Measurements from ENCODE around the gene PDZD4.

- no peak for TF ChIP-seq POLR2A (IDR thresholded peaks at IDR 0.05)
- TF ChIP-seq, protein P1, sequence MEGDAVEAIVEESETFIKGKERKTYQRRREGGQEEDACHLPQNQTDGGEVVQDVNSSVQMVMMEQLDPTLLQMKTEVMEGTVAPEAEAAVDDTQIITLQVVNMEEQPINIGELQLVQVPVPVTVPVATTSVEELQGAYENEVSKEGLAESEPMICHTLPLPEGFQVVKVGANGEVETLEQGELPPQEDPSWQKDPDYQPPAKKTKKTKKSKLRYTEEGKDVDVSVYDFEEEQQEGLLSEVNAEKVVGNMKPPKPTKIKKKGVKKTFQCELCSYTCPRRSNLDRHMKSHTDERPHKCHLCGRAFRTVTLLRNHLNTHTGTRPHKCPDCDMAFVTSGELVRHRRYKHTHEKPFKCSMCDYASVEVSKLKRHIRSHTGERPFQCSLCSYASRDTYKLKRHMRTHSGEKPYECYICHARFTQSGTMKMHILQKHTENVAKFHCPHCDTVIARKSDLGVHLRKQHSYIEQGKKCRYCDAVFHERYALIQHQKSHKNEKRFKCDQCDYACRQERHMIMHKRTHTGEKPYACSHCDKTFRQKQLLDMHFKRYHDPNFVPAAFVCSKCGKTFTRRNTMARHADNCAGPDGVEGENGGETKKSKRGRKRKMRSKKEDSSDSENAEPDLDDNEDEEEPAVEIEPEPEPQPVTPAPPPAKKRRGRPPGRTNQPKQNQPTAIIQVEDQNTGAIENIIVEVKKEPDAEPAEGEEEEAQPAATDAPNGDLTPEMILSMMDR (IDR thresholded peaks at IDR 0.05), result no peak
Measured at GRCh38 chrX:153874366-153875125, 44.2 kb upstream of the PDZD4 start.

Data from stomach (tissue), 4 donors.